Left forelimb (tissue), 1 donor: Measurements from ENCODE around the gene SMIM1.

Experiments used
- DNase-seq: peaks from one replicate; pipeline ENCODE4 v3.0.0-alpha.2; 2018; ENCODE audit warnings: low spot score

Gene SMIM1

GRCh38 chr1:3777078-3777547, 4.6 kb downstream of the SMIM1 start:
- no peak for DNase-seq

- DNase-seq, result no peak
These were observed 5.4 kb downstream of the SMIM1 start for GRCh38 chr1:3777647-3778589.

- DNase-seq, result no peak
These were observed 6.2 kb downstream of the SMIM1 start for GRCh38 chr1:3778590-3779264.

GRCh38 chr1:3779265-3779911, 6.8 kb downstream of the SMIM1 start:
- no peak for DNase-seq

GRCh38 chr1:3779912-3780416, 7.4 kb downstream of the SMIM1 start:
- no peak for DNase-seq

GRCh38 chr1:3780901-3781300, 8.4 kb downstream of the SMIM1 start:
- no peak for DNase-seq

- DNase-seq, result no peak
These were observed 11.3 kb downstream of the SMIM1 start for GRCh38 chr1:3783651-3784474.

- DNase-seq, result no peak
These were observed 12.5 kb downstream of the SMIM1 start for GRCh38 chr1:3785045-3785444.

GRCh38 chr1:3785456-3786157, 13.1 kb downstream of the SMIM1 start:
- DNase-seq, result no peak

- no peak for DNase-seq
These were observed 14.2 kb downstream of the SMIM1 start for GRCh38 chr1:3786468-3787348.

- no peak for DNase-seq
These were observed 14.8 kb downstream of the SMIM1 start for GRCh38 chr1:3787349-3787715.

- no peak for DNase-seq
These were observed 15.4 kb downstream of the SMIM1 start for GRCh38 chr1:3787745-3788605.

GRCh38 chr1:3788756-3789420, 16.3 kb downstream of the SMIM1 start:
- no peak for DNase-seq

GRCh38 chr1:3789421-3790300, 17.1 kb downstream of the SMIM1 start:
- DNase-seq, result no peak

- DNase-seq, result no peak
These were observed 18.0 kb downstream of the SMIM1 start for GRCh38 chr1:3790500-3790923.

GRCh38 chr1:3790952-3791351, 18.4 kb downstream of the SMIM1 start:
- no peak for DNase-seq

GRCh38 chr1:3795453-3796214, 23.1 kb downstream of the SMIM1 start:
- no peak for DNase-seq
